HG03521 (cell line): ENCODE data around the gene SHTN1.
A peak's percentile ranks its signal among the peaks of the same experiment; 100 is the strongest.

Source experiments
- ATAC-seq: cut with Tn5 transposase; IDR thresholded peaks from one replicate; pipeline ENCODE4 v1.9.1; 2021; ENCODE audit warnings: mild to moderate bottlenecking, moderate library complexity; ENCODE audit not compliant: unreplicated experiment

Gene SHTN1

DNA sequence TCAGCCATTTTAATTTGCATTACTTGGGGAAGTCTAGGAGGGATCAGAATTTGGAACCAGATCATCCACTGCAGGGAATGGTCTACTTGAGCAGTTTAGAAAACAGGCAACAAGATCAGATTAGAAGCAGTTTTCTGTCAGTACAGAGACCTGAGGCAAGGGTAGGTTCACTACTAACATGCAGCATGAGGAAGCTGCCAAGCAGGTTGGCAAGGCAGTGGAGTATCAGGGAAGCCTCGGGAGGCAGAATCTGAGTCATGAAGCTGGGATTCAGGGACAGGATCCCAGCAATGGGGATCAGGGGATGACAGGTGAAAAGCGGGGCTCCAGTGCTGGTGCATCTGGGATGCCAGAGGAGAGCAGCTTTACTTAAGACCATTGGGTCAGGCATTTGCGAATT, 127.6 kb downstream of the SHTN1 start:
- ATAC-seq: no peak

DNA sequence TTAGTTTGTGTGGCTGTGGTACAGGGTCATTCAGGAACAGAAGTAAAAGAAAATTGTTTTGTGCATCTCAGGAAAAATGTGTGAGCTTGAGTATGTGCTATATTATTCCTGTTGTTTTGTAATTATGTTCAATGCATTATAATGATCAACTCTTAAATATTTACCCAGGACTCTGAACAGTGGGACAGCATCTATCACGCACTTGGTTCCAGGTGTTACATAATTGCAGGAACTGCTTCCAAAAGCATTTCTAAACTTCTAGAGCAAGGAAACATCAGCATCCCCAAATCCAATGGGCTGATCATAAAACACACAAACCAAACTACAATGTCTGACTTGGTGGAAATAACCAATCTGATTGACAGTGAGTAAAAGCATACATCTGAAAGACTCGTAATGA, 129.1 kb downstream of the SHTN1 start:
- no peak for ATAC-seq

DNA sequence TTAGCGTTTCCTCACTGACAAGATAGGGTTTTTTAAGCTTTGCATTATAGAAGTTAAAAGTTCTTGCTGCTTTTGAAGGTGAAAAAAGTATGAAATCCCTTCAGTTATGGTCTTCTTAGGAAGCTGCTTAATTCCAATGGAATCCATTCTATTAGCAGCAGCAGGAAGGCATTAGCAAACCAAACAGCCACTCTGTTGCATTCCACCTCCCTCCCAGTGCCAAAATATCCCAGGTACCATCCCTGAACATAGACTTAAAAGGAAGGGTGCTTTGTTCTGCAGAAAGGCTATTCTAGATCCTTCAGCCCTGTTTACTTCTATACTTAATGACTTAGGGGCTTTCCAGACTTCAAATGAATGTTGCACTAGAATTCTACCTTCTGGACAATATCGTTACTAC, 131.9 kb downstream of the SHTN1 start:
- ATAC-seq: no peak

- ATAC-seq: no peak
These were observed 134.0 kb downstream of the SHTN1 start for GRCh38 chr10:116870949-116871348.

GRCh38 chr10:116868722-116869121, 136.3 kb downstream of the SHTN1 start:
- ATAC-seq: no peak

GRCh38 chr10:116868198-116868676, 136.8 kb downstream of the SHTN1 start:
- no peak for ATAC-seq

- no peak for ATAC-seq
These were observed 137.9 kb downstream of the SHTN1 start for GRCh38 chr10:116866987-116867595.

DNA sequence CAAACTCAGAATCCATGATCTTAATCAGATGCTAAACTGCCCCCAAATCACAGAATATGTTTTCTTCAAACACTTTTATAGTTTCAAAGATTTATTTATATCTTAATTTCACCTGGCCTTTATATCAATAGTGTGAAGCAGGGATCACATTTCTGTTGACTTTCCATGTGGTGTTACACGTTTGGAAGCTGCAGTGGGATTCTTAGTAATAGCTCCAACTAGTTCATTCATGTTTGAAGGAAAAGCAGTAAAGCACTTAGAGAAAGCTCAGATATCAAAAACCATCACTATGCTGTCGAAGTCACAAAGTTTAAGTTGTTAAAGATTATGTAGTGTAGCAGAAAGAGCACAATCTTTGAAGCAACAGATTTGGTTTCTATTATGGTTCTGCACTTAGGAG, 138.9 kb downstream of the SHTN1 start:
- ATAC-seq: no peak

DNA sequence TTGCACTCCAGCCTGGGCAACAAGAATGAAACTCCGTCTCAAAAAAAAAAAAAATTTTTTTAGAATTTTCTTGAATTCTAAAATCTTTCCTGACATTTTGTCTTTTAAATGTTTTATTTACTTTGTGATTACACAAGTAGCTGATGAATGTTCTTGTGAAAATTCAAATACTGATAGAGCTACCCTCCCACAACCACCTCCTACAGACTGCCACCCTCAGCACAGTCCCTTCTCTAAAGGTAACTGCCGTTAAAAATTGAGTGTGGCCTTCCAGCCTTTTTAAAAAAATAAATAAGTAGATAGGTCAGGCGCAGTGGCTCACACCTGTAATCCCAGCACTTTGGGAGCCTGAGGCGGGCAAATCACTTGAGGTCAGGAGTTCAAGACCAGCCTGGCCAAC, 140.6 kb downstream of the SHTN1 start:
- no peak for ATAC-seq

DNA sequence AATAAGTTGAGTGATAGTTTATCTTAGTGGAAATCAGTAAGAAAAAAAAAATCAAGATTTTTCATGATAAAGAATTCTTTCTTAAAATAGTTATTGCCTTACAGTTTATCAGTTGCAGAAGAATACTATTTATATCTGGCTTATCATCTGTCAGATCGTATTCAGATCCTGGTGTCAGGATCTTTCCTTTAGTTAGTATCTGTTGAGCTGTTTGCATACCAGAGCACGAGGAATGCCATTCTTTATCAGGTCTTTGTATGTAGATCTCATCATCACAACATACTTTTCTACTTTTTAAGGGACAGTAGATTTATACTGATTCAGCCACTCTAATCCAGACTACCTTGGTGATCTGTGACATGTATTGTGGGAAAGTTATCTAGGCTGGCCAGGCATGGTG, 143.2 kb downstream of the SHTN1 start:
- ATAC-seq: no peak

- ATAC-seq: no peak
These were observed 147.8 kb downstream of the SHTN1 start for GRCh38 chr10:116857156-116857555.

- no peak for ATAC-seq
These were observed 151.3 kb downstream of the SHTN1 start for GRCh38 chr10:116853701-116854100.

- no peak for ATAC-seq
These were observed 151.7 kb downstream of the SHTN1 start for GRCh38 chr10:116853287-116853686.

- ATAC-seq: no peak
These were observed 152.7 kb downstream of the SHTN1 start for GRCh38 chr10:116852246-116852645.

DNA sequence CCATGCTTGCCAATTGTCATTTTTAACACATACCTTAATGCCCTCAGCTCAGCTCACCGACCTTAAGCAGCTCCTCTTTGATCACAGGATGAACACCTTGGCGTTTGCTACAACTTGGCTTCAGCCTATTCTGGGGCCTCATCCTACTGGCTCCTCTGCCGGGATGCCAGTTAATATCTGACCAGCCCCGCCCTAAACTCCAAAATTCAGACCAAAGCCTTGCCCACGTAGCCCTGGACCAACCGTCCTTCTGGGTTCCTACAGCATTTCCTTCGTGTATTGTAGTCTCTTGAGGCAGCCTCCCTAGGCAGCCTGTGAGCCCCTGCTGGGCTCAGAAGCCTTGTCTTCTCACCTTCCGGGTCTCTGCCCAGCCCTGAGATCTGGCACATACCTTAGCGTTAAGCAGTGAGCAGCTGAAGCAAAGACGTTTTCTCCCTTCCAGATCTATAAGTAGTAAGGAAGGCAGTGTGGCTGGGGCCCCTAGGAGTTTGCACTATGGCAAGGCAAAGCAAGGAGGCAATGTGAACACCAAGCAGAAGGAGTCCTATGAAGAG, 154.9 kb downstream of the SHTN1 start:
- ATAC-seq: no peak

DNA sequence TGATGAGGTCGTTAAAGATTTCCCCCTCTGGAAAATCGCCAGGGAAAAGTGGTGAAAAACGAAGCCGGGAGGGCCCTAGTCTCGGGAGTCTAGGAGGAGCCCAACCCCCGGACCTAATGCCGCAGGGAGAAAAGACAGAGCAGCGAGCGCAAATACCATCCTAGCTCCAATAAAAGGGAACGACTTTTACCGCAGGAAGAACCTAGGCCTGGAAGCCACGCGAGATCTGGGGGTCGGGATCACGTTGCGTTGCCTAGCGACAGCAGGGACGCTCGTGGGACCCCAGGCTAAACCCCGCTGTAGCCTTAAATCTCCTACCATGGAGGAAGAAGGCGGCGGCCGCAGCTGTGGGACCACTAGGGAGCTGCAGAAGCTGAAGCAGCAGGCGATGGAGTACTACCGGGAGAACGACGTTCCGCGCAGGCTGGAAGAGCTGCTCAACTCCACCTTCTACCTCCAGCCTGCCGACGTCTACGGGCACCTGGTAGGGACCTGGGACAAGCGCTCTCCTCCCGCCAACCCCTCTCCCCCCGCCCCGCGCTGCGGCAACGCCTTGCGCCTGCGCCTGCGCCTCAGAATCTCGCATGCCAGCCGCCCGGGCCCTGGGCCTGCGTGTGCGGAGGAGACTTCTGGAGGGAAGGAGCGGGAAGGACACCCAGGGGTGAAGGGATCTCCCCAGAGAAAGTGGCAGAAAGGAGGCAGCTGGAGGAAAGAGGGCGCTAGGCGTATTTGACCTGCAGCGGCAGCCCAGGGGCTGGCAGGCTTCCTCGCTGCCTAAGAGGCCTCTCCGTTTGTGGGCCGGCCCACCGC, 155.5 kb downstream of the SHTN1 start, which contains the start of gene ENO4:
ENO4 (plus strand) TSS at position 252 of the 810 bp plus-strand sequence; CDS start at position 320, 68 bp downstream.
- peak; percentile 49 for ATAC-seq

GRCh38 chr10:116848944-116849247, 156.1 kb downstream of the SHTN1 start:
- ATAC-seq: no peak

GRCh38 chr10:116848032-116848943, 156.7 kb downstream of the SHTN1 start:
- ATAC-seq: peak; percentile 70

DNA sequence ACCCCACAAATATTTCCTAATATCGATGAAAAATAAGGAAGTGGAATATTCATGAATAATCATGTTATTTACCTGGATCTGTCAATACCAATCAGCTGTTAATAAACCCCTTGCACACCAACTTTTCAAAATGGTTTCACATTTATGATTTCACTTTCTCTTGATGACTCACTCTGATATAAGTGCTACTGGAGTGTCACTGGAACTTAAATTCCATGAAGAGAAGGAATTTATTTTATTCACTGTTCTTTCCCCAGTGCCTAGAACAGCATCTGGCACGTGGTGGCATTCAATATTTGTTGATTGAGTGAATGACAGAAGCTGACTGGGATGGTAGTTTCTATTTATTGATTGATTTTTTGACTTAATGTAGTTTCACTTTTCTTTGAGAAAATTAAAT, 159.2 kb downstream of the SHTN1 start:
- ATAC-seq: no peak

- no peak for ATAC-seq
These were observed 164.5 kb downstream of the SHTN1 start for GRCh38 chr10:116840389-116841075.
